HCT116 (cell line): ENCODE measurements around the gene CHD9NB. TPM values are rescaled to one million over a fixed set of nuclear protein-coding genes. Genes with fewer than 3 reads are reported as not detected.

ENCODE experiments used
- ATAC-seq: fragments of 200-7000 bp; cut with Tn5 transposase; 2 replicates; pipeline ENCODE4 v1.9.1; 2020; ENCODE audit warnings: mild to moderate bottlenecking, moderate library complexity
- BruUV-seq: library from RNA; stranded (reverse); fragments of 400-500 nt; replicated peaks from 2 replicates; lab custom pipeline; 2021; lab: Mats Ljungman, UMichigan
- CTCF ChIA-PET: fragments of 300-600 bp; sonication (Branson Sonifier 250); formaldehyde crosslinking; loops from one replicate; lab custom pipeline; 2021; ENCODE audit warnings: antibody characterized with exemption; lab: Charles Lee
- POLR2A ChIA-PET: fragments of 300-600, 350-600 bp; sonication (Branson Sonifier 250); formaldehyde crosslinking; loops from one replicate; lab custom pipeline; 2021; ENCODE audit warnings: antibody characterized with exemption; lab: Charles Lee
- RAD21 ChIA-PET, 2 experiments: fragments of 300-600 bp; sonication (Branson Sonifier 250); formaldehyde crosslinking; loops; one replicate each; lab custom pipeline; 2023; ENCODE audit warnings: low total read pairs in 2 of 2; ENCODE audit not compliant: uncharacterized antibody in 2 of 2, unreplicated experiment in 2 of 2, low non-redundant PET in 1 of 2; lab: Charles Lee
- DNase-seq: peaks from one replicate; pipeline ENCODE4 v3.0.0-alpha.2; 2010; ENCODE audit warnings: low read depth, low spot score
- H2AFZ ChIP-seq: fragments of 200-600 bp; shearing (Covaris generic), sonication (generic); 2 replicates; pipeline ENCODE4 v1.6.1; 2017; ENCODE audit warnings: low read depth, mixed run types, mixed read lengths, antibody characterized with exemption, low read length; ENCODE audit not compliant: poor library complexity, severe bottlenecking
- H3K27ac ChIP-seq: 2 replicates; pipeline ENCODE4 v1.5.1; 2012; ENCODE audit warnings: low read depth, low read length
- H3K27me3 ChIP-seq: fragments of 200-600 bp; sonication (generic); 2 replicates; pipeline ENCODE4 v1.6.1; 2016; ENCODE audit warnings: mixed run types, low read length, mixed read lengths; ENCODE audit not compliant: insufficient read depth
- H3K36me3 ChIP-seq, 2 experiments: fragments of 200-500 bp in 1 of 2; fragments of 200-600 bp in 1 of 2; sonication (Bioruptor generic) in 1 of 2; sonication (generic) in 1 of 2; 2 replicates each; pipeline versions ENCODE4 v1.5.1 to v1.6.1; 2014 to 2016; ENCODE audit warnings: low read length in 2 of 2, inconsistent platforms in 1 of 2, mixed read lengths in 1 of 2, mixed run types in 1 of 2; ENCODE audit not compliant: insufficient read depth in 2 of 2, control insufficient read depth in 1 of 2
- H3K4me1 ChIP-seq, 2 experiments: fragments of 200-600 bp in 1 of 2; sonication (generic) in 1 of 2; 2 replicates each; pipeline versions ENCODE4 v1.5.1 to v1.6.1; 2012 to 2017; ENCODE audit warnings: low read length in 2 of 2, inconsistent platforms in 1 of 2, mild to moderate bottlenecking in 1 of 2, mixed read lengths in 1 of 2, mixed run types in 1 of 2, moderate library complexity in 1 of 2; ENCODE audit not compliant: insufficient read depth in 2 of 2, control insufficient read depth in 1 of 2
- H3K4me2 ChIP-seq: fragments of 200-600 bp; sonication (generic); 2 replicates; pipeline ENCODE4 v1.6.1; 2017; ENCODE audit warnings: mixed run types, low read length, mixed read lengths
- H3K4me3 ChIP-seq, 2 experiments: fragments of 200-600 bp in 1 of 2; sonication (generic) in 1 of 2; replicated peaks in 1 of 2; 2 replicates each; pipeline ENCODE4 v1.5.1; 2011 to 2016; ENCODE audit warnings: low read length in 2 of 2, control low read depth in 1 of 2, low read depth in 1 of 2, mild to moderate bottlenecking in 1 of 2, mixed read lengths in 1 of 2, mixed run types in 1 of 2
- H3K79me2 ChIP-seq: fragments of 200-600 bp; sonication (generic); 2 replicates; pipeline ENCODE4 v1.6.1; 2017; ENCODE audit warnings: mild to moderate bottlenecking, mixed run types, low read length, moderate library complexity, mixed read lengths; ENCODE audit not compliant: insufficient read depth
- H3K9ac ChIP-seq: fragments of 200-600 bp; sonication (generic); 2 replicates; pipeline ENCODE4 v1.6.1; 2016; ENCODE audit warnings: low read length, mixed read lengths
- H3K9me2 ChIP-seq: fragments of 200-600 bp; sonication (generic), shearing (Covaris generic); 2 replicates; pipeline ENCODE4 v1.6.1; 2017; ENCODE audit warnings: mixed run types, mild to moderate bottlenecking, moderate library complexity; ENCODE audit not compliant: insufficient read depth
- H3K9me3 ChIP-seq, 2 experiments: fragments of 200-500 bp in 1 of 2; fragments of 200-600 bp in 1 of 2; sonication (Bioruptor generic) in 1 of 2; sonication (generic) in 1 of 2; 2 replicates each; pipeline ENCODE4 v1.6.1; 2014 to 2017; ENCODE audit warnings: low read length in 2 of 2, mixed read lengths in 2 of 2, inconsistent platforms in 1 of 2, low read depth in 1 of 2, mild to moderate bottlenecking in 1 of 2, mixed run types in 1 of 2, moderate library complexity in 1 of 2; ENCODE audit not compliant: control insufficient read depth in 1 of 2, insufficient read depth in 1 of 2
- H4K20me1 ChIP-seq: fragments of 200-600 bp; sonication (generic), shearing (Covaris generic); 2 replicates; pipeline ENCODE4 v1.6.1; 2017; ENCODE audit warnings: mixed run types, mild to moderate bottlenecking, moderate library complexity; ENCODE audit not compliant: insufficient read depth
- CEBPB ChIP-seq: IDR thresholded peaks from 2 replicates; pipeline ENCODE4 v1.6.1; 2012; ENCODE audit warnings: low read depth
- CTCF ChIP-seq, 3 experiments: fragments of 200-600 bp in 1 of 3; sonication (generic) in 1 of 3; IDR thresholded peaks in 2 of 3; conservative IDR thresholded peaks in 1 of 3; 2 replicates each; pipeline ENCODE4 v1.5.1; 2012 to 2017; ENCODE audit warnings: low read depth in 2 of 3, low read length in 2 of 3, antibody characterized with exemption in 1 of 3, borderline replicate concordance in 1 of 3, control low read depth in 1 of 3, mild to moderate bottlenecking in 1 of 3, mixed read lengths in 1 of 3, mixed run types in 1 of 3, moderate library complexity in 1 of 3; ENCODE audit not compliant: insufficient read depth in 1 of 3
- ELF1 ChIP-seq: IDR thresholded peaks from 2 replicates; pipeline ENCODE4 v1.6.1; 2012; ENCODE audit warnings: low read depth, borderline replicate concordance
- EZH2 ChIP-seq: fragments of 200-600 bp; sonication (generic); IDR thresholded peaks from 2 replicates; pipeline ENCODE4 v1.6.1; 2017; ENCODE audit warnings: antibody characterized with exemption, mixed run types
- EZH2phosphoT487 ChIP-seq: fragments of 200-600 bp; IDR thresholded peaks from 2 replicates; pipeline ENCODE4 v1.6.1; 2018; ENCODE audit warnings: antibody characterized with exemption, borderline replicate concordance
- FOSL1 ChIP-seq: IDR thresholded peaks from 2 replicates; pipeline ENCODE4 v1.6.1; 2012; ENCODE audit warnings: low read depth
- JUND ChIP-seq: IDR thresholded peaks from 2 replicates; pipeline ENCODE4 v1.6.1; 2012
- MAX ChIP-seq: IDR thresholded peaks from 2 replicates; pipeline ENCODE4 v1.6.1; 2012
- POLR2A ChIP-seq: IDR thresholded peaks from 2 replicates; pipeline ENCODE4 v1.7.0; 2011; ENCODE audit warnings: borderline replicate concordance; ENCODE audit not compliant: insufficient read depth, insufficient read length; ENCODE audit errors: extremely low read depth
- POLR2AphosphoS5 ChIP-seq: IDR thresholded peaks from 2 replicates; pipeline ENCODE4 v1.6.1; 2011; ENCODE audit warnings: mild to moderate bottlenecking, low read depth, low read length, moderate library complexity
- SIN3A ChIP-seq: IDR thresholded peaks from 2 replicates; pipeline ENCODE4 v1.6.1; 2012; ENCODE audit warnings: low read depth
- SP1 ChIP-seq: IDR thresholded peaks from 2 replicates; pipeline ENCODE4 v1.6.1; 2012; ENCODE audit warnings: low read depth
- SRF ChIP-seq: IDR thresholded peaks from 2 replicates; pipeline ENCODE4 v1.6.1; 2012; ENCODE audit warnings: low read depth
- TCF7L2 ChIP-seq: IDR thresholded peaks from 2 replicates; pipeline ENCODE4 v1.7.0; 2011; ENCODE audit warnings: borderline replicate concordance, inconsistent platforms; ENCODE audit not compliant: insufficient read depth, insufficient read length; ENCODE audit errors: extremely low read depth
- ZBTB33 ChIP-seq: IDR thresholded peaks from 2 replicates; pipeline ENCODE4 v1.6.1; 2011; ENCODE audit warnings: mild to moderate bottlenecking, low read length, moderate library complexity; ENCODE audit not compliant: insufficient replicate concordance; ENCODE audit errors: extremely low read depth
- ZFX ChIP-seq: fragments of 450-650 bp; IDR thresholded peaks from 2 replicates; pipeline ENCODE4 v1.6.1; 2017
- ZNF274 ChIP-seq: fragments of 200-500 bp; sonication (Bioruptor generic); IDR thresholded peaks from 2 replicates; pipeline ENCODE4 v1.6.1; 2014; ENCODE audit warnings: mild to moderate bottlenecking, low read depth, low read length, inconsistent platforms
- intact Hi-C: fragments of 100-400 bp; cut with micrococcal nuclease; formaldehyde crosslinking; loops from 2 replicates; pipeline ENCODE4 v1.10.0; 2022
- total RNA-seq: library from RNA; stranded (reverse); gene quantifications from one replicate; pipeline ENCODE4 v1.2.1, GENCODE V29; 2021; ENCODE audit not compliant: unreplicated experiment
- TF ChIP-seq, protein P1 (sequence below): IDR thresholded peaks from 2 replicates; pipeline ENCODE4 v1.6.1; 2012; ENCODE audit warnings: low read depth

Gene CHD9NB
- total RNA-seq, 1 experiment from 2014 or later = 1.2 TPM

DNA sequence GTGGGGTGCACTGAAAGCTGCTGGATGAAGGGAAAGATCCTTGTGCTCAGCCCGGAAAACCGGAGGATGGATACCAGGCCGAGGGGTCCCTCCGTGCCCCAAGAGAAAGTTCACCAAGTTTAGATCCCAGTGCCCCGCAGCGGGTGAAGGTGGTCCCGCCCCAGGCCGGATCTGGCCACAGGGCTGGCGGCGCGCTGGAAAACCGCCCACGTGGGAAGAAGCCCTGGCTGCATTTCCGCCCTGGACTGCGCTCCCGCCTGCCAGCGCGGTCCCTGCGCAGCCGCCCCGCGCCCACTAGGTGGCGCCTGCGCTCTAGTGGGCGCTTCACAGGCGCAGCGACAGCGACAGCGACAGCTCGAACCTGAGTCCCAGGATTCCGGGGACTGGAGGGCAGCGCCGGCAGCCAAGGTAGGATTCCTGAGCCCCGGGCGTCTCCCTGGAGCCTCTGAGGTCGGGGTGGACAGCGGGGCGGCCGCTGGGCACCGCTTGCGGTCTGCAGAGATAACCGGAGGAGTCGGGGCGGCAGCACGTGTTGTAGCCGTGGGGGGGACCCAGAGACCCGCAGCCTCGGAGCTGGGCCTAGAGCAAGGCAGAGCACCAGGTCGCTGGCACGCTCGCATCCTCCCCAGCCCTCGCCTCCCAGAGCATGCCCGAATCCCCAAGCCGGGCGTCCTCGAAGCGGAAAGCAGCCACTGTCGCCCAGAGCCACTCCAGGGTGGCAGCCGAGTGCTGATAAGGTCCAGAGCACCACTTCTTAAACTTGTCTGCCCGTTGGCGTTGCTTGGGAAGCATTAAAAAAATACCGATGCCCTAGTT lies 2.2 kb upstream of the CHD9NB start, which contains the start of gene CHD9:
TSS of gene CHD9 (plus strand) at position 322 of the 816 bp plus-strand sequence. CDS start 101,099 bp downstream, outside the sequence.
- H3K4me3 ChIP-seq = peak within 1 kb of the TSS; percentile 79 to 87
- H3K4me2 ChIP-seq = peak within 1 kb of the TSS; percentile 97
- H3K9me3 ChIP-seq = no peaks in the 10 kb centered on the region
- H3K27me3 ChIP-seq = no peaks in the 10 kb centered on the region
- peak; percentile 79 for ATAC-seq
- peak; percentile 72 for DNase-seq
- H3K79me2 ChIP-seq = peaks cover 50% of the 10 kb centered on the region
- H3K9ac ChIP-seq = peak within 1 kb of the TSS; percentile 83
- H3K27ac ChIP-seq = peak within 1 kb of the TSS; percentile 74
- peaks cover 13 to 45% of the 10 kb centered on the region in 2 experiments for H3K4me1 ChIP-seq
- H2AFZ ChIP-seq = peak within 1 kb of the TSS; percentile 6
- ChIA-PET RAD21 (interaction anchor here (0.6 to 1.2 kb wide), 4 partner anchors 89 to 229 kb away, joined by 3 to 6 read pairs (median 4); no protein-coding TSS in a partner anchor), CTCF (interaction anchor here (0.7 to 2.9 kb wide), 12 partner anchors 8 to 455 kb away, joined by 3 to 24 read pairs (median 4); no protein-coding TSS in a partner anchor), POLR2A (interaction anchor here (0.9 kb wide), 1 partner anchor 228 kb away, joined by 3 read pairs; no protein-coding TSS in a partner anchor)
- intact Hi-C loops = loop anchor here (1.0 to 5.0 kb wide), 6 partner anchors 44 to 447 kb away; partner anchors contain the start of gene AKTIP
- BruUV-seq = no TSS peak
- no peaks in the 10 kb centered on the region; a peak in 1 of 4 replicates for H3K36me3 ChIP-seq
- H4K20me1 ChIP-seq = no peaks in the 10 kb centered on the region
- no peaks in the 10 kb centered on the region for H3K9me2 ChIP-seq
- TF ChIP-seq ZFX (peak; percentile 75), SIN3A (no peak), TCF7L2 (peak; percentile 25), ZNF274 (no peak), JUND (no peak), POLR2AphosphoS5 (peak; percentile 76), EZH2phosphoT487 (no peak), ZBTB33 (no peak), POLR2A (peak; percentile 65), SRF (no peak), SP1 (no peak), MAX (peak; percentile 91), FOSL1 (no peak), CTCF (IDR thresholded peaks at IDR 0.05 in 2 of 3, conservative IDR thresholded peaks at IDR 0.05 in 1 of 3; ENCODE audit: borderline replicate concordance in 1 of 3, insufficient read depth in 1 of 3, low read depth in 2 of 3, low read length in 2 of 3) (peak; percentile 91 to 98 (median 92)), EZH2 (no peak), ELF1 (no peak), CEBPB (no peak)
- TF ChIP-seq, protein P1, sequence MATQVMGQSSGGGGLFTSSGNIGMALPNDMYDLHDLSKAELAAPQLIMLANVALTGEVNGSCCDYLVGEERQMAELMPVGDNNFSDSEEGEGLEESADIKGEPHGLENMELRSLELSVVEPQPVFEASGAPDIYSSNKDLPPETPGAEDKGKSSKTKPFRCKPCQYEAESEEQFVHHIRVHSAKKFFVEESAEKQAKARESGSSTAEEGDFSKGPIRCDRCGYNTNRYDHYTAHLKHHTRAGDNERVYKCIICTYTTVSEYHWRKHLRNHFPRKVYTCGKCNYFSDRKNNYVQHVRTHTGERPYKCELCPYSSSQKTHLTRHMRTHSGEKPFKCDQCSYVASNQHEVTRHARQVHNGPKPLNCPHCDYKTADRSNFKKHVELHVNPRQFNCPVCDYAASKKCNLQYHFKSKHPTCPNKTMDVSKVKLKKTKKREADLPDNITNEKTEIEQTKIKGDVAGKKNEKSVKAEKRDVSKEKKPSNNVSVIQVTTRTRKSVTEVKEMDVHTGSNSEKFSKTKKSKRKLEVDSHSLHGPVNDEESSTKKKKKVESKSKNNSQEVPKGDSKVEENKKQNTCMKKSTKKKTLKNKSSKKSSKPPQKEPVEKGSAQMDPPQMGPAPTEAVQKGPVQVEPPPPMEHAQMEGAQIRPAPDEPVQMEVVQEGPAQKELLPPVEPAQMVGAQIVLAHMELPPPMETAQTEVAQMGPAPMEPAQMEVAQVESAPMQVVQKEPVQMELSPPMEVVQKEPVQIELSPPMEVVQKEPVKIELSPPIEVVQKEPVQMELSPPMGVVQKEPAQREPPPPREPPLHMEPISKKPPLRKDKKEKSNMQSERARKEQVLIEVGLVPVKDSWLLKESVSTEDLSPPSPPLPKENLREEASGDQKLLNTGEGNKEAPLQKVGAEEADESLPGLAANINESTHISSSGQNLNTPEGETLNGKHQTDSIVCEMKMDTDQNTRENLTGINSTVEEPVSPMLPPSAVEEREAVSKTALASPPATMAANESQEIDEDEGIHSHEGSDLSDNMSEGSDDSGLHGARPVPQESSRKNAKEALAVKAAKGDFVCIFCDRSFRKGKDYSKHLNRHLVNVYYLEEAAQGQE = no peak
